Hair follicular keratinocyte (primary cell): ENCODE results near the gene CTDNEP1. TPM values are rescaled to one million over a fixed set of nuclear protein-coding genes. Genes with fewer than 3 reads are reported as not detected.

Experiments used
- total RNA-seq: library from RNA; depleted of rRNA; stranded (reverse); fragments of >200 nt; gene quantifications from 2 replicates; pipeline ENCODE4 v1.2.3, GENCODE V29; 2015

Gene CTDNEP1
- 39.4 and 49.4 TPM in 2 replicates for total RNA-seq

DNA sequence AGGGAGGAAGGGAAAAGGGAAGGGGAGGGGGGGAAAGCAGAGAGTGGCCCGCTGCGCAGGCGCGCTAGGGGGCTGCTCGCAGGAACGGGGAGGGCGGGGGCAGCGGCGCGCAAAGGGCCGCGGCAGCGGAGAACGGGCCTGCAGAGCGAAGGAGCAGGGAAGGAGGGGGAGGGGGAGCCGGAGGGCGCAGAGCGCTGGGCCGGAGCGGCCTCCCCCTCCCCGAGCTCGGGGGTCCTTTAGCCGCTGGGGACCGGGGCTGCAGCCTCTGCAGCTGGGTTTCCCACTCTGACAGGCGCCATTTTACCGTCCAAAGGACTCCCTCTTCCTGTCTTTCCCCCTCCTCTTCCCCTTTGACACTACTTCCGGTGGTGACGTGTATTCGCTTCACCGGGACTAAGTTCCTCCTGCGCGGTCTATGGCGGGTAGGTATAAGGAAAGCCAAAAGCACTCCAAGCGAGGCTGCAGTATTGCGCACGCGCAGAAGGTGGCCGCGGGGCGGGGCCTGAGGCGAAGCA, at the start of gene CTDNEP1:
Gene CTDNEP1, minus strand, starts transcription at position 74 of the 515 bp plus-strand sequence. CDS start 438 bp downstream, outside the sequence.

DNA sequence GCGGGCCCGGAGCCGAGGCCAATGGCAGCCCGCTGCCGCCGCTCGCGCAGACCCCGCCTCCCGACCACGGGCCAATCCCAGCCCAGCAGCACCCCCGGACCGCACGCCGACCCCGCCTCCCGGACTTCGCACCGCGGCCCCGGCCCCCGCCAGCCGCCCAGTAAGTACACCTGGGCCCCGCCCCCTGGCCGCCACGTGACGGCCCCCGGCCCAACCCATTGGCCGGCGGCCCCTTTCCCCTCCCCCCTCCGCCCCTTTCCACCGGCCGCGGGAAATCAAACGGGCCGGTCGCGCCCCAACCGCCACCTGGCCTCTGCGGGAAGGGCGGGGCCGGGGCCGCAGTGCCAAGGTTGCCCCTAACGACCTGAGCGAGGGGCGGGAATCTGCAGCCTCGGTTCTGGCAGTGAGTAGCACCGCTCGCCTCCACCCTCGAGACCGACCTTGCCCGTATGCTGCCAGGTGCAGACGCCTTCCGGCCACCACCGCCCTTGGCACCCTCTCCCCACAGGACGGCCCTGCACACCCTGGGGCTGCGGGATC, 43.1 kb upstream of the CTDNEP1 start, which contains the start of gene YBX2:
Gene YBX2, minus strand, starts transcription at position 26 of the 540 bp plus-strand sequence. CDS start 139 bp downstream, outside the sequence.

DNA sequence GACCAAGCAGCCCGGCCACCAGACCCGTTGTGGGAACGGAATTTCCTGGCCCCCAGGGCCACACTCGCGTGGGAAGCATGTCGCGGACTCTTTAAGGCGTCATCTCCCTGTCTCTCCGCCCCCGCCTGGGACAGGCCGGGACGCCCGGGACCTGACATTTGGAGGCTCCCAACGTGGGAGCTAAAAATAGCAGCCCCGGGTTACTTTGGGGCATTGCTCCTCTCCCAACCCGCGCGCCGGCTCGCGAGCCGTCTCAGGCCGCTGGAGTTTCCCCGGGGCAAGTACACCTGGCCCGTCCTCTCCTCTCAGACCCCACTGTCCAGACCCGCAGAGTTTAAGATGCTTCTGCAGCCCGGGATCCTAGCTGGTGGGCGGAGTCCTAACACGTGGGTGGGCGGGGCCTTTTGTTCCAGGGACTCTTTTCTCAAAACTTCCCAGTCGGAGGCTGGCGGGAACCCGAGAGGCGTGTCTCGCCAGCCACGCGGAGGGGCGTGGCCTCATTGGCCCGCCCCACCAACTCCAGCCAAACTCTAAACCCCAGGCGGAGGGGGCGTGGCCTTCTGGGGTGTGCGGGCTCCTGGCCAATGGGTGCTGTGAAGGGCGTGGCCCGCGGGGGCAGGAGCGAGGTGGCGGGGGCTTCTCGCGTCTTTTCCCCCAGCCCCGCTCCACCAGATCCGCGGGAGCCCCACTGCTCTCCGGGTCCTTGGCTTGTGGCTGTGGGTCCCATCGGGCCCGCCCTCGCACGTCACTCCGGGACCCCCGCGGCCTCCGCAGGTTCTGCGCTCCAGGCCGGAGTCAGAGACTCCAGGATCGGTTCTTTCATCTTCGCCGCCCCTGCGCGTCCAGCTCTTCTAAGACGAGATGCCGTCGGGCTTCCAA, 29.8 kb upstream of the CTDNEP1 start, which contains the start of gene SLC2A4:
Gene SLC2A4, plus strand, starts transcription at position 645 of the 879 bp plus-strand sequence. Its CDS starts 217 bp downstream, at position 862.

DNA sequence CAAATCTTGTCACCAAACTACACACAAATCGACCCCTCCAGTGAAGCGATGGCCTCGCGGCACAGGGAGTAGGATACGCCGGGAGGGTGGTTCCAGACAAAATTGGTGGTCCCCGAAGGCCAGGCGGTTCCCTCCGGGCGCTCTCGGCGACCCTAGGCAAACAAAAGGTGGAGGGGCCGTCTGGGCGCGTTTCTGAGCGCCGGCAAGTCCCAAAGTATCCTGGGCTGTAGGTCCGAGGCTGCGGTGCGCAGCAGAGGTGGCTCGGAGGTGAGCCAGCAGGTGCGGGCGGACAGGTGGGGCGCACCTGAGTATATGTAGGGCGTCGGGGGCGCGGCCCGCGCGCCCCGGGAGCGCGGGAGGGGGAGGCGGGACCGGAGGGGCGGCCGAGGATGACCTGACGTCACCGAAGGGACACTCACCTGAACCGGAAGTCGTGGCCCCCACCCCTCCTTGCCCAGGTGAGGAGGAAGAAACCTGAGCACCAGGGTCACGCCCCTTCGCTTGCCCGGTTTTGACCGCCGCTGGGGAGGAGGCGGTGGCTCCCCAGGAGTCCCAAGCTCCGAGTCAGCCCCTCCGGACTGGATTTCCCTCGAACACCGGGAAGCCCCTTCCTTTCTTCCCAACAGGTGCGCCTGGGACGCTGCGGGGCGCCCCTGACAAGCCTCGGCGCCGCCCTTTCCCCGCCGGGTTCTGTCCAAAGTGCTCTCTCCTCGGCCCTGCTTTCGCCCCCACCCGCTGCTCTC, 10.8 kb upstream of the CTDNEP1 start, which contains the start of gene CLDN7:
Gene CLDN7, minus strand, starts transcription at position 287 of the 743 bp plus-strand sequence. CDS start 435 bp downstream, outside the sequence.

DNA sequence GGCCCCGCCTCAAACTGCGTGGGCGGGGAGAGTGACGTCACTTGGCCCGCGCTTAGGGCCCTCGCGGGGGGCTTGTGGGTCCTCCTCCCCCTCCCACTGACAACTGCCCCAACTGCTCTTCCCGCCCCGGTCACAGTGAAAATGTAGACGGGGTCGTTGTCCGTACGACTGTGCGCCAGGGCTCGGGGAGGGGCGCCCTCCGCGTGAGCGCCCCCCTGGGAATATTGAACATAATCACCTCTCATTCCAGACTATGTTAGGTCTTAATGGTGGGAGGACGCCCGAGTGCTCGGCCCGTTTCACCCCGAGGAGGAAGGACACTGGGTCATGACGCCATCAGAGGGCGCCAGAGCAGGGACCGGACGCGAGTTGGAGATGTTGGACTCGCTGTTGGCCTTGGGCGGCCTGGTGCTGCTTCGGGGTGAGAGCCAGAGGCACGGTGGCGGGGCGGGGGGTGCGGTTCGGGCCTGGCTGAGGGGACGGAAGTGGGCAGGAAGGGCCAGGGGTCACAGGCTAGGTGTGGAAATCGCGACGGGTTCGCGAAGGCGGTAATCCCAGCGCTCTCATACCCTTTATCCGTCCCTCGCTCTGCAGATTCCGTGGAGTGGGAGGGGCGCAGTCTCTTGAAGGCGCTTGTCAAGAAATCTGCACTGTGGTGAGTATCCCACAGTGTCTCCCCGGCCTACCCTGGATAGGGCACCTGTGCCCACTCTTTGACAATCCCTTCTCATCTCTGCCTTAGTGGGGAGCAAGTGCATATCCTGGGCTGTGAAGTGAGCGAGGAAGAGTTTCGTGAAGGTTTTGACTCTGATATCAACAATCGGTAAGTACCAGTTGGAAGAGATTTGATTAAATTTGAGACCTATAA, 876 bp upstream of the CTDNEP1 start, which contains the start of gene ELP5:
Gene ELP5, plus strand, starts transcription at position 40 of the 868 bp plus-strand sequence. Its CDS starts 336 bp downstream, at position 376.

DNA sequence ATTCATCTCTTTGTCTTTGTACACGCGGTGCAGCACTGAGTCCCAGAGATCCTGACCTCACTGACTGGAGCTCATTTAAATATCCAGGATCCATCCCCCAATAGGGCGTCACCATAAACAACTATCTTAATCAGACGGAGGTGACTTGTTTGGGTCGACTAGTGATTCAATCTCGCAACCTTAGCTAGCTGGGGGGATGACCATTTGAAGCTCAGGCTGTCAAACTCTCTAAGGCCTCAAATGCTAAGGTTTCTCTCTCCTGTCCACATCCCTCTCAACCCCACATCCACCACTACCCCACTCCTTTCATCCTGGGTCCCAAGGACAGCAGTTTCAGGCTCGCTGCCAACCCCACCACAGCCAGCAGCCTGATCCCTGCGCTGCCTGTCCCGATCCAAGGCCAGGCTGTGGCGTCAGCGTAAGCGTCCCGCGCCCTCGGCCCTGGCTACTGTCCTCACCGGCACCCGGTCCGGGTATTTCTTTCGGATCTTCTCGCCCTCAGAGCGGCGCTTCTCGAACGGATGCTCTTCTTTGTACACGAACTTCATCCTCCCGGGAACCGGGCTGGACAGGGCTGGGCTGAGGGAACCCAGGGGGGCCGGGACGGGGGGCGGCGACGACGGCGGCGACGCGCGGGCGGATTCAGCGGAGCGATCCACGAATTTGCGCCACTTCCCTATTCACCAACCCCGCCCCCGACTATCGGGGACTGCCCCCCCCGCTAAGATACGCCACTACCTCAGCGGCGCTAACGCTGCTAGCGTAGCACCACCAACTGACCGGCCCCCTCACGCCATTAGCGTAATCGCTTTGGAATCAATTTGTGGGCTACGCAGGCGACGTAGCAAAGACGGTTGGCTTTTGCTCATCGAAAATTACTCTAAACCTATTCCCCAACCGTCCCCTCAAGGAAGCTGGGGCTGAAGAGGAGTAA, 9.5 kb downstream of the CTDNEP1 start, which contains the start of gene GABARAP:
Gene GABARAP, minus strand, starts transcription at position 667 of the 934 bp plus-strand sequence. Its CDS starts 119 bp downstream, at position 548.

DNA sequence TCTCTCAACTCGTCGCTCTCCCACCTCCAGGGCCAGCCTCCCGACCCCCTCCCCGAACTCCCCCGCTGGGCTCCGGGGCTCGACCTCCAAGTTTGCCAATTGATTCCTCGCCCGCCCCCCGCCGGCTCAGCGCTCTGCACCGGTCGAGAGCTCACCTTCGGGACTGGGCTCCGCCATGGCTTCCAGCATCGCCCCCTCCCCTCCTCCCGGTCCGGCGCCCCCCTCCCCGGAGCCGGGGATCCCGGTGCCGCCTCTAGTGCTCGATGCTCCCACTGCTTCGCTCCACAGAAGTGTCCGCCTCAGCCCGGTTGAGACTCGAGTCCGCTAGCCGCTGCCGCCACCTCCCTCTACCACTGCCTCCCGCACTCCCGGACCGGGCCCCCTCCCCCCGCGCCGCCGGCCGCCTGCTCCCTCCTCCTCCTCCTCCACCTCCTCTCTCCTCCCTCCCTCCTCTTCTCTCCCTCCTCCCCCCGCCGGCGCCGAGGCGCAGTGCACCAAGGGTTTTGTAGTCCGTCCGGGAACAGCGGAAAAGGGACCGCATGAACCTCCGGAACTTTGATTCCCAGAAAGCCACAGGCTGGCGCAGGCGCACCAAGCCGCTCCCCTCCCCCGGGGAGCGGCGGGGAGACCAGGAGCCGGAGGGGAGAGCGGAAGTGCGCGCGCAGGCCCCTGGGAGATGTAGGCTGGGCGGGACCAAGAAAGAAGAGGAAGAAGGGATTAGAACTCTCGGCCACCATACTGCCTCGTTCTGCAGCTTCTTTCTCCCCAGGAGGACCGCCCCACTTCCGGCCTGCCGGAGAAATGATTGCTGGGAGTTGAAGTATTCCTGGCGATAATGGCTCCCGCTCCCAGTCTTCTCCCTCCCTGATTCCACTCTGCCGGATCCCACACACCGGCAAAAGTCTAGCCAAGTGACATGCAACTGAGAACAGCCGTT, 12.2 kb downstream of the CTDNEP1 start, which contains the start of gene PHF23:
Gene PHF23, minus strand, starts transcription at position 367 of the 937 bp plus-strand sequence. Its CDS starts 178 bp downstream, at position 189.

DNA sequence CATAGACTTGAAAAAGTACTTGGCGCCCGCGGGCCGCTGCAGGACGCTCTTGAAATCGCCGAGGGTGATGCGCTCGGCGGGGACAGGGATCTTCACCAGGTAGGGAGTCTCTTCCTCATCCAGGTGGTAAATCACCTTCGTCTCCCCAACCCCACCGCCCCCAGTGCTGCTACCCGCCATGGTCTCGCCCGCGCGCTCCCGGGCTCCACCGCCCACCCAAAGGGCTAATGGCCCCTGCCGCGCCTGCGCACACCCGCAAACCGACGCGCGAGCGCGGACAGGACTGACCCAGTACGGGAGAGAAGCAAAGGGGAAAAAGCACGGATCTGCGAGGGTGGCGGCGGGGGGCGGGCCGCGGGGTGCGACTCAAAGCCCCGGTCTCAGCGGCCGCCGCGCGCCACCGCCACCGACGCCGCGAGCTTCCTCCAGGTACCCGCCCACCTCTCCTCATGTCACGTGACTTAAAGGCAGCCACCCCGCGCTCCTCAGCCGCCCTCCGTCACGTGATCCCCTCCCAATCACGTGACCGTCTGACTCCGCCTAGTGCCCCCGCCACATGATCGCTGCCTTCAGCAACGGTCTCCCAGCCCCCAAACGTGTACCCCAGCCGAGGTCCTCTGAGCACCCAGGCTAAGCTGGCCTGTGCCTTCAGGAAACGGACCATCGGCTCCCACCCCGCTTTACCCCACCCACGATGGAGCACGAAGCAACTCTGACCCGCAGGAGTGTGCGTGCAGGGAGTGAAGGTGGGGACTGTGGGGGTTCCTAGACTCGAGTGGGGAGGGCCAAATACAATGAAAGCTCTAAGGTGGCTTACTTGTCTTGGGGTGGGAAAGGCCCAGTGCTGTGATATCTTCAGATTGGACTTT, 17.2 kb downstream of the CTDNEP1 start, which contains the start of gene DVL2:
Gene DVL2, minus strand, starts transcription at position 435 of the 869 bp plus-strand sequence. Its CDS starts 255 bp downstream, at position 180.

DNA sequence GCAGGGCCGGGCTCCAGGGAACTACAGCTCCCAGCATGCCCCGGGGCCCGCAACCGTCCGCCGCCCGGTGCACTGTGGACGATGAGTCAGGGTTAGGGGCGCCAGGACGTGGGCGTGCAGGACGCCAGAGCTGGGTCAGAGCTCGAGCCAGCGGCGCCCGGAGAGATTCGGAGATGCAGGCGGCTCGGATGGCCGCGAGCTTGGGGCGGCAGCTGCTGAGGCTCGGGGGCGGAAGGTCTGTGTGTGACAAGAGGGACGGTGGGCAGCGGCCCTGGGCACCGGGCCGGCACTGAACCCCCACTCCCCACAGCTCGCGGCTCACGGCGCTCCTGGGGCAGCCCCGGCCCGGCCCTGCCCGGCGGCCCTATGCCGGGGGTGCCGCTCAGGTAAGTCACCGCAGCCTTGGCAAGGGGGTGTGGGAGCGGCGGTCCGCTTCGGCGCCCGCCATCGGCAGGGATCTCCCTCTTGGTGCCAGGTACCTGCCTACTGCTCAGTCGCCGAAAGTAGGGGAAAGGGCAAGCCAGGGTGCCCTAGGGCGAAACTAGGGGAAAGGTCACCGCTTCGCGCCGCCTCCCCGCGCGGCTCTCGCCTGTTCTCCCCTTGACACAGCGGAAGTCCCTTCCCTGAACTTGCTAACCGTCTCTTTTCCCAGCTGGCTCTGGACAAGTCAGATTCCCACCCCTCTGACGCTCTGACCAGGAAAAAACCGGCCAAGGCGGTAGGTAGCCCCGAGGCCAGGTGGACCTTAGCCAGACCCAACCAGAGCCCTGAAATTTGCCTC, 31.5 kb downstream of the CTDNEP1 start, which contains the start of the genes ACADVL and DLG4:
Gene ACADVL, plus strand, starts transcription at position 127 of the 781 bp plus-strand sequence. Its CDS starts 47 bp downstream, at position 174.
Gene DLG4, minus strand, starts transcription at position 25 of the 781 bp plus-strand sequence.

Other genes starting within 250 kb of the CTDNEP1 start
- gene RNASEK, start 239.1 kb downstream of the CTDNEP1 start, total RNA-seq: 228 and 289 TPM in 2 replicates
- 0.39 TPM in 1 of 2 replicates, not detected in the other for gene BCL6B, start 228.7 kb downstream of the CTDNEP1 start, total RNA-seq
- 4.0 and 4.1 TPM in 2 replicates for gene SLC16A13, start 215.7 kb downstream of the CTDNEP1 start, total RNA-seq
- gene SLC16A11, start 207.6 kb downstream of the CTDNEP1 start, total RNA-seq: not detected in 2 replicates
- not detected in 2 replicates for gene CLEC10A, start 171.5 kb downstream of the CTDNEP1 start, total RNA-seq
- gene ASGR2, start 136.9 kb downstream of the CTDNEP1 start, total RNA-seq: not detected in 2 replicates
- gene ASGR1, start 72.4 kb downstream of the CTDNEP1 start, total RNA-seq: 0.23 TPM in 1 of 2 replicates, not detected in the other
- 1.4 and 5.5 TPM in 2 replicates for gene DLG4, start 31.9 kb downstream of the CTDNEP1 start, total RNA-seq
- gene ACADVL, start 31.8 kb downstream of the CTDNEP1 start, total RNA-seq: 173 and 216 TPM in 2 replicates
- gene DVL2, start 17.2 kb downstream of the CTDNEP1 start, total RNA-seq: 32.6 and 39.5 TPM in 2 replicates
- 26.9 and 32.2 TPM in 2 replicates for gene PHF23, start 12.3 kb downstream of the CTDNEP1 start, total RNA-seq
- 171 and 262 TPM in 2 replicates for gene GABARAP, start 9.3 kb downstream of the CTDNEP1 start, total RNA-seq
- 23.3 and 36.8 TPM in 2 replicates for gene ELP5, start 481 bp upstream of the CTDNEP1 start, total RNA-seq
- 7.9 and 26.0 TPM in 2 replicates for gene CLDN7, start 10.7 kb upstream of the CTDNEP1 start, total RNA-seq
- gene SLC2A4, start 30.0 kb upstream of the CTDNEP1 start, total RNA-seq: 0.08 and 1.4 TPM in 2 replicates
- gene YBX2, start 42.9 kb upstream of the CTDNEP1 start, total RNA-seq: 0.47 and 0.72 TPM in 2 replicates
- gene EIF5A, start 55.9 kb upstream of the CTDNEP1 start, total RNA-seq: 557 and 909 TPM in 2 replicates
- gene GPS2, start 63.6 kb upstream of the CTDNEP1 start, total RNA-seq: 42.7 and 70.0 TPM in 2 replicates
- 6.2 and 10.9 TPM in 2 replicates for gene NEURL4, start 77.6 kb upstream of the CTDNEP1 start, total RNA-seq
- gene ACAP1, start 84.8 kb upstream of the CTDNEP1 start, total RNA-seq: 3.3 and 5.6 TPM in 2 replicates
- gene KCTD11, start 100.4 kb upstream of the CTDNEP1 start, total RNA-seq: 6.0 and 13.0 TPM in 2 replicates
- not detected in 2 replicates for gene TMEM95, start 103.4 kb upstream of the CTDNEP1 start, total RNA-seq
- gene TNK1, start 129.4 kb upstream of the CTDNEP1 start, total RNA-seq: 3.8 and 7.7 TPM in 2 replicates
- 68.4 and 99.4 TPM in 2 replicates for gene PLSCR3, start 142.8 kb upstream of the CTDNEP1 start, total RNA-seq
- 138 and 193 TPM in 2 replicates for gene TMEM256, start 152.4 kb upstream of the CTDNEP1 start, total RNA-seq
- gene NLGN2, start 156.1 kb upstream of the CTDNEP1 start, total RNA-seq: 2.4 and 6.1 TPM in 2 replicates
- gene SPEM1, start 168.6 kb upstream of the CTDNEP1 start, total RNA-seq: not detected in 2 replicates
- gene SPEM2, start 173.9 kb upstream of the CTDNEP1 start, total RNA-seq: not detected in 2 replicates
- gene SPEM3, start 177.1 kb upstream of the CTDNEP1 start, total RNA-seq: not detected in 2 replicates
- gene TMEM102, start 183.7 kb upstream of the CTDNEP1 start, total RNA-seq: 25.2 and 30.4 TPM in 2 replicates
- 7.5 and 17.3 TPM in 2 replicates for gene FGF11, start 187.8 kb upstream of the CTDNEP1 start, total RNA-seq
- gene CHRNB1, start 193.3 kb upstream of the CTDNEP1 start, total RNA-seq: 9.8 and 14.8 TPM in 2 replicates
- gene ZBTB4, start 227.9 kb upstream of the CTDNEP1 start, total RNA-seq: 25.9 and 36.8 TPM in 2 replicates
- not detected in 2 replicates for gene SLC35G6, start 229.7 kb upstream of the CTDNEP1 start, total RNA-seq
- 31.9 and 33.7 TPM in 2 replicates for gene POLR2A, start 232.6 kb upstream of the CTDNEP1 start, total RNA-seq